GM23248 (cell line): Measurements from ENCODE around the gene ULK4.

Source experiments
- EZH2 ChIP-seq: fragments of 200-600 bp; sonication (generic); IDR thresholded peaks from 2 replicates; pipeline ENCODE4 v1.6.1; 2018; ENCODE audit warnings: antibody characterized with exemption, mild to moderate bottlenecking; ENCODE audit not compliant: insufficient read depth, poor library complexity, severe bottlenecking
- EZH2phosphoT487 ChIP-seq: fragments of 200-600 bp; sonication (generic); IDR thresholded peaks from 2 replicates; pipeline ENCODE4 v1.6.1; 2018; ENCODE audit warnings: antibody characterized with exemption, moderate library complexity, mild to moderate bottlenecking, low read depth; ENCODE audit not compliant: insufficient read depth

- TF ChIP-seq EZH2phosphoT487: no peak
- no peak for TF ChIP-seq EZH2
Observed at GRCh38 chr3:41290306-41290705, 671.6 kb downstream of the ULK4 start.
